ENCODE results near the gene C20orf144.
"Not testable (repeated sequence)": the region's sequence is repeated elsewhere in the genome, so short reads cannot be mapped to it uniquely, and the experiment has no call there.

The C20orf144 gene

DNA sequence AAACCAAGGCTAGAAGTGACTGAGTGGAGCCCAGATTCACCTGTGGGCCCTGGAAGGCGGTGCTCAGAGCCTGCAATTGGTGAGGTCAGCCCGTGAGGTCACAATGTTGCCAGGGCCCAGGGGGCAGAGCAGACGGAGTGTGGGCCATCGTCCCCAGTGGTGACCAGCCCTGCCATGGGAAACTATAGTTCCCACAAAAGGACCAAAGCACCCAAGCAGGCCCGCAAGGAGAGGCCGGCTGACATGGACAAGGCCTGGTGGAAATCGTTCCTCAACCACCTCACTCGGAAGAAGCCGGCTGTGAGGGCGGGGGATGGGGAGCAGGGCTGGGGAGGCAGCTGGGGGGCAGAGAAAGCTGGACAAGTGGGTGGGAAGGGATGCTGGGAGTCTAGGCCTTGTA lies at the start of gene C20orf144:
C20orf144 (plus strand) TSS at position 156 of the 400 bp plus-strand sequence; CDS start at position 175, 19 bp downstream.
- H3K4me3 ChIP-seq: peak within 1 kb of the TSS; percentile 72

DNA sequence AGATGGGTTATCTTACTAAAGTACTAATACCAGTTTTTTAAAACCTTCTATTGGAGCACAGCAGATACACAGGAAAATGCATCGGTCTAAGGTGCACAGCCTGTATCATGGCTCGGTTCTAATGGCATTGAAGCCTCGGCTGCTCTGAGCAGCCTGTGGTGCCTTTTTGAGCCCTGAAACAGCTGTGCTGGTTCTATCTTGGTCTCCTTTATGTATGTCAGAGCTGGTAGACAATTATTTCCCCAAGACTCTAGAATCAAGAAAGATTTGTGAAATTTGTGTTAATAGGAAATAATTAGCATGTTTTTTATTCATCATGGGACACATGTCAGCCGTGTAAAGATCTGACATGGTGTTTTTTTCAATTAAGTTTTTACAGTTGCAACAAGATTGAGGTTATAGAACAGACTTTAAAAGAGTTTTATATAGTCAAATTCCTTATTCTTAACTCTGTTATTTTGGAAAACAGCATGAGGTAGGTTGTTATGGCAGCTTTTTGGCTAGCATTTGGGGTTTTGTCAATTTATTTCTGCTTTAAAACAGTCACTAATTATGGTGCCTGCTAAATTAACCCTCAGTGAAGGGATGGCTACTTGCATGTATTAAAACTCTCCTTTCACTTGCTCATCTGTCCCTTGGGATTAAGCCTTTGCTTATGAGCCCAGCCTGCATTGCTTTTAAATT lies 40.3 kb upstream of the C20orf144 start:
- 0 out of 2 replicates have a peak, but pooled peaks cover 15% of the 10 kb centered on the region for H4K20me1 ChIP-seq
- H3K9me3 ChIP-seq: no peaks in the 10 kb centered on the region
- peaks cover 4% of the 10 kb centered on the region; the same call in 1 of the 2 replicates for H3K4me1 ChIP-seq
- no peak overlapping the region for H3K4me3 ChIP-seq
- H3K9ac ChIP-seq: no peak overlapping the region
- H3K27me3 ChIP-seq: no peaks in the 10 kb centered on the region
- TF ChIP-seq Cebpa-rat (IDR thresholded peaks at IDR 0.05): no peak
- H3K4me2 ChIP-seq: no peak overlapping the region
- H3K36me3 ChIP-seq: peaks cover 61% of the 10 kb centered on the region
- H3K27ac ChIP-seq: no peak overlapping the region

More for the DNA sequence above, at the start of gene C20orf144:
- TF ChIP-seq Cebpa-rat (IDR thresholded peaks at IDR 0.05): no peak
- Histone ChIP-seq H3K4me2 (peak within 1 kb of the TSS; percentile 99), H3K4me1 (peaks cover 57% of the 10 kb centered on the region), H3K9ac (peak within 1 kb of the TSS; percentile 77), H3K36me3 (peaks cover 32% of the 10 kb centered on the region), H3K27me3 (no peaks in the 10 kb centered on the region), H3K27ac (peak within 1 kb of the TSS; percentile 67), H4K20me1 (peaks cover 30% of the 10 kb centered on the region; the same call in 1 of the 2 replicates), H3K9me3 (no peaks in the 10 kb centered on the region)

DNA sequence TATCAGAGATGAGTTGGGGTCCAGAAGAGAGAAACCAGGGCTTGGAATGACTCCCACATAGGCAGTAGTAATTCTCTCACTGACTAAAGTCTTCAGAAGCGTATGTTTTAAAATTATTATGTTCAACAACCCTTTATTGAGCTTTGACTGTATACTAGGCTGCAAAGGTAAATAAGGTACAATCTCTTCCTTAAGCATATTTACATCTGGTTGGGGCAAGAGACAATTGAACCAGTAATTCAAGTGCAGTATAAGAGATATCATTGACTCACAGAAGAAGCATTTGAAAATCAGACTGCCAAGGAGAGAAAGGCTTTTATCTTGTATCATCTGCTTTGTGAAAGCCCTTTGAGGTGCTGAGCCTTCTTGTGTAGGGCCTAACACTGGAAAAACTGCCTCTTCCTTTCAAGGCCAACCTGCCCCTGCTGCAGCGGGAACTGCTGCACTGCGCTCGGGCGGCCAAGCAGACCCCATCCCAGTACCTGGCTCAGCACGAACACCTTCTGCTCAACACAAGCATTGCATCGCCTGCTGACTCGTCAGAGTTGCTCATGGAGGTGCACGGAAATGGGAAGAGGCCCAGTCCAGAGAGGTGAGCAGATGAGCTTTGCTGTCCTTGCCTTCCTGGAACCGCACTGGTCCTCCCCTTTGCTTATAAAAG lies 39.3 kb upstream of the C20orf144 start:
- 0 out of 2 replicates have a peak, but pooled peaks cover 12% of the 10 kb centered on the region for H4K20me1 ChIP-seq
- no peak overlapping the region for H3K9ac ChIP-seq
- no peak for TF ChIP-seq Cebpa-rat (IDR thresholded peaks at IDR 0.05)
- no peak overlapping the region for H3K27ac ChIP-seq
- H3K4me2 ChIP-seq: no peak overlapping the region
- peaks cover 65% of the 10 kb centered on the region for H3K36me3 ChIP-seq
- H3K27me3 ChIP-seq: no peaks in the 10 kb centered on the region
- H3K4me3 ChIP-seq: no peak overlapping the region
- peaks cover 4% of the 10 kb centered on the region; the same call in 1 of the 2 replicates for H3K4me1 ChIP-seq
- H3K9me3 ChIP-seq: no peaks in the 10 kb centered on the region

DNA sequence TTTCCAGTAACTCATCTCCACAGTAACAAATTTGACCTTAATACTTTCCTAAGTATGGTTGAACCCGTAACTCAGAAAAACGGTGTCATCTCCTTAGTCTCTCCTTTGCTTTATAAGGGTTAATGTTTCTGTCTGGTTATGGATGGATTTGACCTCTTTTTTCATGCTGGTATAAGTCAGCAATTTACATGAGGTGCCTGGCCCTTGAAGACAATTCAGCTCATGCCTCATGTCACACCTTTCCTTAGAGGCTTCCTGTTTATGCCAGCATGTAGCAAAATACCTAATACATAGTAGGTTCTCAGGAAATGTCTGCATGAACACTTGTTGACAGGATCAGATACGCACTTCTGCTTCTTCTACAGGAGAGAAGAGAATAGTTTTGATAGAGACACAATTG lies 37.7 kb upstream of the C20orf144 start:
- 0 out of 2 replicates have a peak, but pooled peaks cover 12% of the 10 kb centered on the region for H4K20me1 ChIP-seq
- no peak overlapping the region for H3K9ac ChIP-seq
- no peaks in the 10 kb centered on the region for H3K27me3 ChIP-seq
- TF ChIP-seq Cebpa-rat (IDR thresholded peaks at IDR 0.05): no peak
- H3K27ac ChIP-seq: no peak overlapping the region
- no peak overlapping the region for H3K4me2 ChIP-seq
- H3K4me1 ChIP-seq: peaks cover 4% of the 10 kb centered on the region; the same call in 1 of the 2 replicates
- peaks cover 73% of the 10 kb centered on the region for H3K36me3 ChIP-seq
- no peak overlapping the region for H3K4me3 ChIP-seq
- no peaks in the 10 kb centered on the region for H3K9me3 ChIP-seq

DNA sequence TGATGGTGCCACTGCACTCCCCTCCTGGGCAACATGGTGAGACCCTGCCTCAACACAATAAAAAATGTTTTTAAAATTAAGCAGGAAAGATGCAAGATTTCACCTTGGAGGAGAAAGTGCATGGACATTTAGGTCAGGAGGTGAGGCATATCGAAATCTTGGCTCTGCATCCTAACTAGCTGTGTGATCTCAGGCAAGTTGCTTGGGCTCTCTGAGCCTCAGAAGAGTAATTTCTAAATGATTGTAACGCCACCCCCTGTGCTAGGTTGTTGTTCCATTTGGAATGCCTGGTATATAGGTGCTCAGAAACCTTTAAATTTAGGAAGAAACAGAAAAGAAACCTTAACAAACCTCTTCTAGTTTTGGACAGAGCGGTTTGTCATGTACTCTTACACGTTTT lies 35.9 kb upstream of the C20orf144 start:
- H3K27ac ChIP-seq: no peak overlapping the region
- H3K4me1 ChIP-seq: peaks cover 4% of the 10 kb centered on the region; the same call in 1 of the 2 replicates
- no peak overlapping the region for H3K4me3 ChIP-seq
- no peaks in the 10 kb centered on the region for H3K27me3 ChIP-seq
- H3K36me3 ChIP-seq: peaks cover 82% of the 10 kb centered on the region
- H3K9ac ChIP-seq: no peak overlapping the region
- no peak overlapping the region for H3K4me2 ChIP-seq
- no peak for TF ChIP-seq Cebpa-rat (IDR thresholded peaks at IDR 0.05)
- H3K9me3 ChIP-seq: no peaks in the 10 kb centered on the region
- 0 out of 2 replicates have a peak, but pooled peaks cover 12% of the 10 kb centered on the region for H4K20me1 ChIP-seq

DNA sequence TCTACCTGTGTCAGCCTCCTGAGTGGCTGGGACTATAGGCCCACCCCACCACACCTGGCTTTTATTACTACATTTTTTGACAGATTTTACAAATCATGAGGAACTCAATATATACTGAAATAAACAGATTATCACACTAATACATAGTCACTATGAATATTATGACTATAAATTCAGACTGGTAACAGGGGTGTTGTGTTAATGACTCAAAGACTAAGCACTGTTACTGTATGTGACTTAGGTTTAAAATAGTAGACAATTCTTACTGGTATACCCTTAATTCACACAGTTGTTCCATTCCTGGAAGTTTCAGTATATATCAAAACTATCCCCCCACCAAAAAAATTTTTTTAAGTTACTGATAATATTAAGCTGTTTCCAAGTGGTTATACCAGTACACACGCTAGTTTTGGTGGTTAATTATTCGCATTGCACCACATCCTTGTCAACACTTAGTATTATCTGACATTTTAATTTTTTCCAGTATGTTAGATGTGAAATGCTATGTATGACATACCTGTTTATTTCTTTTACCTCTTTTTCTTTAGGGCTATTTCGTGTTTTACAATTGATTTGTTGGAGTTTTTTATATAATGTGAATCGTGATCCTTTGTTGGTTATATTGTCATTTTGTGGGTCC lies 34.4 kb upstream of the C20orf144 start:
- Histone ChIP-seq H3K27me3 (no peaks in the 10 kb centered on the region), H4K20me1 (0 out of 2 replicates have a peak, but pooled peaks cover 6% of the 10 kb centered on the region), H3K4me3 (no peak overlapping the region), H3K4me1 (no peaks in the 10 kb centered on the region), H3K4me2 (no peak overlapping the region), H3K36me3 (peaks cover 93% of the 10 kb centered on the region), H3K9me3 (no peaks in the 10 kb centered on the region), H3K27ac (no peak overlapping the region), H3K9ac (no peak overlapping the region)
- TF ChIP-seq Cebpa-rat (IDR thresholded peaks at IDR 0.05): no peak

DNA sequence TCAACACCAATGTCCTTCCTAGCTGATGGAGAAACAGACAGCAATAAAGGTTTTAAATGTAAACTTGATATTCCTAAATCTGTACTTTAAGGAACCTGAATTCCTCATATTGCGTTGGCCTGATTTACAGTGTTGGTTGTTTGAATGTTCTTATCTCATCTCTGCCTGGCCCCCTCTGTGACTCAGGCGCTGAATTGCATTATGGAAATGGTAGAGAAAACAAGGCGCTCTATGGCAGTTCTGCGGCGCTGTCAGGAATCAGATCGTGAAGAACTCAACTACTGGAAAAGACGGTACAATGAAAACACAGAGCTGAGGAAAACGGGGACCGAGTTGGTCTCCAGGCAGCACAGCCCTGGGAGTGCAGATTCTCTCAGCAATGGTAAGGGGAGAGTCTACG lies 32.6 kb upstream of the C20orf144 start:
- Histone ChIP-seq H3K4me2 (no peak overlapping the region), H3K9me3 (no peaks in the 10 kb centered on the region), H4K20me1 (no peaks in the 10 kb centered on the region), H3K27me3 (no peaks in the 10 kb centered on the region), H3K9ac (no peak overlapping the region), H3K36me3 (peaks cover 94% of the 10 kb centered on the region), H3K4me1 (no peaks in the 10 kb centered on the region), H3K4me3 (no peak overlapping the region), H3K27ac (no peak overlapping the region)
- TF ChIP-seq Cebpa-rat (IDR thresholded peaks at IDR 0.05): no peak

DNA sequence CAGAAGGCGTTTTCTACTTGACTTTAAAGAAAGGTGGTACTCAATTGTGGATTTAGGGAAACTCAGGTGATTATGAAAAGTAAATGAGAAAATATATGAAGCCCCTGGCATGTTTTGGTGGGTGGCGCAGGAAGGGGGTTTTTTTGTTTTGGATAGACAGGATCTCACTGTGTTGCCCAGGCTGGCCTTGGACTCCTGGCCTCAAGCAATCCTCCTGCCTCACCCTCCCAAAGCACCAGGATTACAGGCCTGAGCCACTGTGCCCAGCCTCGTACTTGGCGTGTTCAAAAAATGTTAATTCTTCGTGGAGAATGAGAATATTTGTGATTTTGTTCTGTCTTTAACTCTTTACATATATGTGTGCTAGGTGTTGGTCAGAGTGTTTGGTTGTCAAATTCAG lies 32.1 kb upstream of the C20orf144 start:
- H3K4me2 ChIP-seq: no peak overlapping the region
- TF ChIP-seq Cebpa-rat (IDR thresholded peaks at IDR 0.05): no peak

DNA sequence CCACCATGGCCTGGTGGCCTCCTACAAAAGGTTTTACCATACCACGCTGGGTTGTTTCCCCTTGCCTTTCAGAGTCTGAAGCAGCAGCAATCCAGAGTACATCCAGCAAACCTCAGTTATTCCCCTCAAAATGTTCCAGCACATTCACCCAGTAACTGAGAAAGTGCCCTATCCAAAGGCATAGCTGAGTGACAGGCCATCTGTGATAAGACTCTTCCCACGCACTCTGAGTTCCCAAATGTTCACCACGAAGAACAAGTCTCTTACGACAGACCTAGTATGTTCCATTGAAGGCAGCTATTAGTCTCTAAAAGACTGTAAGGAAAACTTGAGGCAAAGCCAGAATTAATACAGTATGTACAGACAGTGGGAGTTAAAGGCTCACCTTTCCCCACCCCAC lies 31.6 kb upstream of the C20orf144 start:
- no peak overlapping the region for H3K4me3 ChIP-seq
- no peaks in the 10 kb centered on the region for H3K4me1 ChIP-seq
- TF ChIP-seq Cebpa-rat (IDR thresholded peaks at IDR 0.05): no peak
- H3K36me3 ChIP-seq: peaks cover 85% of the 10 kb centered on the region
- no peaks in the 10 kb centered on the region for H4K20me1 ChIP-seq
- H3K9ac ChIP-seq: no peak overlapping the region
- no peak overlapping the region for H3K27ac ChIP-seq
- no peak overlapping the region for H3K4me2 ChIP-seq
- H3K27me3 ChIP-seq: no peaks in the 10 kb centered on the region
- no peaks in the 10 kb centered on the region for H3K9me3 ChIP-seq

More for the DNA sequence above, 32.1 kb upstream of the C20orf144 start:
- Histone ChIP-seq H3K4me1 (no peaks in the 10 kb centered on the region), H3K4me3 (no peak overlapping the region), H3K9me3 (no peaks in the 10 kb centered on the region), H3K9ac (no peak overlapping the region), H3K27me3 (no peaks in the 10 kb centered on the region), H3K27ac (no peak overlapping the region), H3K36me3 (peaks cover 90% of the 10 kb centered on the region), H4K20me1 (no peaks in the 10 kb centered on the region)

DNA sequence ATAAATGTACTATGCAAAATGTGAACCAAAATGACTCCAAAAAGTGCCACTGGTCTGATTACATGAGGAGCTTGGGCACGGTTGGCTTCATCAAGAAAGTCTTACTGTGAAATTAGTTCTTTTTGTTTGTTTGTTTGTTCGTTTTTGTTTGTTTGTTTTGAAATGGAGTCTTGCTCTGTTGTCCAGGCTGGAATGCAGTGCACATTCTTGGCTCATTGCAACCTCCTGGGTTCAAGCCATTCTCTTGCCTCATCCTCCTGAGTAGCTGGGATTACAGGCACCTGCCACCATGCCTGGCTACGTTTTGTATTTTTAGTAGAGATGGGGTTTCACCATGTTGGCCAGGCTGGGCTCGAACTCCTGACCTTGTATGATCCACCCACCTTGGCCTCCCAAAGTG lies 30.2 kb upstream of the C20orf144 start:
- not testable (repeated sequence) for H3K9ac ChIP-seq, H3K9me3 ChIP-seq, H3K4me1 ChIP-seq, H3K27me3 ChIP-seq, H3K27ac ChIP-seq, H3K4me2 ChIP-seq, H3K4me3 ChIP-seq, H4K20me1 ChIP-seq
- peaks cover 76% of the 10 kb centered on the region for H3K36me3 ChIP-seq
